Heart left ventricle (tissue), 13 donors: ENCODE data around the gene MKLN1.

ENCODE experiments used
- CTCF ChIP-seq, 12 donors: fragments of 200-600 bp; sonication (generic) in 4 of 12; IDR thresholded peaks; one replicate each; pipeline versions ENCODE4 v1.5.0 to v1.8.0; 2018 to 2022; ENCODE audit warnings: antibody characterized with exemption in 12 of 12, mild to moderate bottlenecking in 5 of 12
- POLR2A ChIP-seq, 2 donors: fragments of 450-650 bp; IDR thresholded peaks; one replicate each; pipeline ENCODE4 v1.6.1; 2017; ENCODE audit warnings: antibody characterized with exemption in 2 of 2, mild to moderate bottlenecking in 2 of 2, moderate library complexity in 2 of 2
- donor health status: ischemic (EF 13 %, LVEDD 7.1; RV severe dilation, severe dysfunction).
- donor health status: DM: no; HTN: yes; CAD: no.
- donor health status: DM: no; HTN: no; CAD: no.
- donor health status: ischemic (EF 25% LVEDD 6.9; RV normal size, moderate dysfunction).
- donor health status: ischemic (EF 25% LVEDD 5.7; RV mildly dilated, moderate dysfunction).
- donor health status: ischemic (EF 35%, LVEDD 5.7; RV mildly dilated, moderate dysfunction).
- donor health status: nonischemic (EF 11% LVEDD 7.7; RV severe dilation, severe dysfunction).
- donor health status: DM: yes; HTN: yes; CAD: no.
- donor health status: PGD.
- donor health status: ischemic (EF 29% LVEDD 5.4; RV normal size, mild dysfunction).
- donor health status: nonischemic (EF 23%, LVEDD 6.1; RV moderate dilation, normal function).

GRCh38 chr7:131279044-131279443, 48.6 kb upstream of the MKLN1 start:
- TF ChIP-seq POLR2A (IDR thresholded peaks at IDR 0.05) (no peak), CTCF (IDR thresholded peaks at IDR 0.05) (no peak)
